ENCODE measurements around the gene TPMT. TPM values are rescaled to one million over a fixed set of nuclear protein-coding genes. Genes with fewer than 3 reads are reported as not detected.

The TPMT gene
- total and polyA plus RNA-seq, 2 donors from 2014 or later: 21.8 to 67.8 TPM

GRCh38 chr6:18171871-18172270 is 17.0 kb upstream of the TPMT start:
- Histone ChIP-seq H3K9ac (ENCODE audit: low read length in 3 of 3) (no peak overlapping the region), H3K4me1 (ENCODE audit: control insufficient read depth in 2 of 3, insufficient read depth in 2 of 3, low read depth in 1 of 3, low read length in 3 of 3) (no peaks in the 10 kb centered on the region), H3K9me3 (ENCODE audit: control insufficient read depth in 2 of 3, insufficient read depth in 1 of 3, low read length in 3 of 3) (peaks cover 0 to 2% (median 0%) of the 10 kb centered on the region in 3 donors), H3K36me3 (ENCODE audit: control insufficient read depth in 2 of 3, insufficient read depth in 3 of 3, low read length in 3 of 3) (peaks cover 0 to 8% (median 3%) of the 10 kb centered on the region in 3 donors), H3K27me3 (ENCODE audit: control insufficient read depth, insufficient read depth, low read length) (no peaks in the 10 kb centered on the region), H3K4me3 (ENCODE audit: low read length in 3 of 3) (no peak overlapping the region), H3K27ac (ENCODE audit: low read depth in 2 of 2, low read length in 2 of 2) (no peak overlapping the region)
- no peak for TF ChIP-seq CTCF (IDR thresholded peaks at IDR 0.05; ENCODE audit: borderline replicate concordance, extremely low read depth, insufficient read depth)
- DNase-seq: no peak
- FAIRE-seq: no peak
- intact Hi-C loops (cut with DNase I): no loop called here

- Histone ChIP-seq H3K9me3 (ENCODE audit: control insufficient read depth in 2 of 3, insufficient read depth in 1 of 3, low read length in 3 of 3) (peaks cover 0 to 2% (median 0%) of the 10 kb centered on the region in 3 donors), H3K27me3 (ENCODE audit: control insufficient read depth, insufficient read depth, low read length) (no peaks in the 10 kb centered on the region), H3K9ac (ENCODE audit: low read length in 3 of 3) (no peak overlapping the region), H3K27ac (ENCODE audit: low read depth in 2 of 2, low read length in 2 of 2) (no peak overlapping the region), H3K36me3 (ENCODE audit: control insufficient read depth in 2 of 3, insufficient read depth in 3 of 3, low read length in 3 of 3) (peaks cover 0 to 8% (median 3%) of the 10 kb centered on the region in 3 donors), H3K4me3 (ENCODE audit: low read length in 3 of 3) (no peak overlapping the region), H3K4me1 (ENCODE audit: control insufficient read depth in 2 of 3, insufficient read depth in 2 of 3, low read depth in 1 of 3, low read length in 3 of 3) (no peaks in the 10 kb centered on the region)
- TF ChIP-seq CTCF (IDR thresholded peaks at IDR 0.05; ENCODE audit: borderline replicate concordance, extremely low read depth, insufficient read depth): no peak
- intact Hi-C loops (cut with DNase I): no loop called here
- no peak for DNase-seq
- no peak for FAIRE-seq
Observed at GRCh38 chr6:18168264-18168663, 13.4 kb upstream of the TPMT start.

- intact Hi-C loops (cut with DNase I): no loop called here
- Histone ChIP-seq H3K27me3 (ENCODE audit: control insufficient read depth, insufficient read depth, low read length) (no peaks in the 10 kb centered on the region), H3K27ac (ENCODE audit: low read depth in 2 of 2, low read length in 2 of 2) (no peak overlapping the region), H3K4me3 (ENCODE audit: low read length in 3 of 3) (no peak overlapping the region), H3K36me3 (ENCODE audit: control insufficient read depth in 2 of 3, insufficient read depth in 3 of 3, low read length in 3 of 3) (peaks cover 1 to 11% (median 3%) of the 10 kb centered on the region in 3 donors), H3K9ac (ENCODE audit: low read length in 3 of 3) (no peak overlapping the region), H3K9me3 (ENCODE audit: control insufficient read depth in 2 of 3, insufficient read depth in 1 of 3, low read length in 3 of 3) (peaks cover 0 to 2% (median 0%) of the 10 kb centered on the region in 3 donors), H3K4me1 (ENCODE audit: control insufficient read depth in 2 of 3, insufficient read depth in 2 of 3, low read depth in 1 of 3, low read length in 3 of 3) (no peaks in the 10 kb centered on the region)
- FAIRE-seq (no peak), DNase-seq (no peak)
- no peak for TF ChIP-seq CTCF (IDR thresholded peaks at IDR 0.05; ENCODE audit: borderline replicate concordance, extremely low read depth, insufficient read depth)
Observed at GRCh38 chr6:18166312-18167036, 11.6 kb upstream of the TPMT start.
